ENCODE data around the gene PLEKHN1.
"Not testable (repeated sequence)": the region's sequence is repeated elsewhere in the genome, so short reads cannot be mapped to it uniquely, and the experiment has no call there.

PLEKHN1 gene

DNA sequence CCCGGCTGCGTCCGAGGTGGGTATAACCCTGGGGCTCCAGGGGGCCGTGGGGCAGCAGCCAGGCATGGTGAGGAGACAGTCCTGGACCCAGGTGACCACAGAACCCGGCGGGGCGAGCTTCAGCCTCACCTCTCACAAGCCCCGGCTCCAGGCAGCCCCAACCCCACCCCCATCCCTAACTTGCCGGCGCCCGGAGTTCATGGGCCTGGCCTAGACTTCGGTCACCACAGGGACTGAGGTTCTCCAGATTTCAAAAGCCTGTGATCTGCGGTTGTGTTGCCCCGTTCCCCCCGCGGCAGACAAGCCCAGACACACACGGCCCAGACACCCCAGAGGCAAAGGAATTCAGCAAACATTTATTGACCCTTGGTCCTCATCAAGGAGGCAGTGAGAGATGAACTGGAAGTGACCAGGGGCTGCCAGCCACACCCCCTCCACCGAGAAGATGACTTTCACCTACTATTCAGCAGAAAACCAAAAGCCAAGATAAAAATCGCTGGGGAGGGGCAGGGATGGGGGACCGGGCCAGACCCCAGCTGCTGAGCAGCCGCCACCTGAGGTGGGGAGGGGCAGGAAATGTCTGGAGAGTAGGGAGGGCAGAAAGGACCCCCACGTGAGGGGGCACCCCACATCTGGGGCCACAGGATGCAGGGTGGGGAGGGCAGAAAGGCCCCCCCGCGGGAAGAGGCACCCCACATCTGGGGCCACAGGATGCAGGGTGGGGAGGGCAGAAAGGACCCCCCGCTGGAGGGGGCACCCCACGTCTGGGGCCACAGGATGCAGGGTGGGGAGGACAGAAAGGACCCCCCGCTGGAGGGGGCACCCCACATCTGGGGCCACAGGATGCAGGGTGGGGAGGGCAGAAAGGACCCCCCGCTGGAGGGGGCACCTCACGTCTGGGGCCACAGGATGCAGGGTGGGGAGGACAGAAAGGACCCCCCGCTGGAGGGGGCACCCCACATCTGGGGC, 29.7 kb downstream of the PLEKHN1 start:
- no peak for DNase-seq

DNA sequence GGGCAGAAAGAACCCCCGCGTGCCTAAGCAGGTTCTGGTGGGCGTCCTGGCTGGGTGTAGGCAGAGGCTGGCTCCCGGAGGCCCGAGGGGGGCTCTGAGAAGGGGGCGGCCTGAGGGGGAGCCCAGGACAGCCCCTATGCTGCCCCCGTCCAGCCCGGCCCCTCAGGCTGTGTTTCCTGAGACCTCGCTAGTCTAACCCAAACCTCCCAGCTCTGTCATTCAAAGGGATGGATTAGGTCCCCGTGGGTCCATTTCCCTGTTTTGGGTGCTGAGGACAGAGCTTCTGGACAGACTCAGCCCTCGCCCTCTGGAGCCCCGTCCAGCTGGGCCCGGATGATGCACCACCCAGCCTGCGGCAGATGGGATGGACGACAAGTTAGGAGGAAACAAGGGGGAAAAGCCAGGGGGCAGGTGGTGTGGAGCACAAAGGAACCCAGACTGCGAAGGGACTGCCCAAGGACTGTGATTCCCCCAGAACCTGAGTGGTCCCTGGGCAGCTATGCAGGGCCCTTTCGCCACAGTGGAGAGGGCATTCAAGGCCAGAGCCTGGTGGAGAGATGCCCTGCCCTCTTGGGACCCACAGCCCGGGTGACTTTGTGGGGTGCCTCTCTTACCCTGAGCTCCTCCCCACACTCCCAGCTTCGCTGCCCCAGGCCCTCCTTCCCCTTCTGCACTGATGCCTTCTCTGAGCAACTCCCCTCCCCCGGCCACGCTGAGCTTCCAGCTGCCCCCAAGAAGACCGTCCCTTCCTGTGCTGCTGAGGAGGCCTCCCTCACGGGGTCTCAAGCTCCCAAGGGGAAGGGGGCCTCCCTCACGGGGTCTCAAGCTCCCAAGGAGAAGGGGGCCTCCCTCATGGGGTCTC, 30.8 kb downstream of the PLEKHN1 start:
- no peak for DNase-seq

DNA sequence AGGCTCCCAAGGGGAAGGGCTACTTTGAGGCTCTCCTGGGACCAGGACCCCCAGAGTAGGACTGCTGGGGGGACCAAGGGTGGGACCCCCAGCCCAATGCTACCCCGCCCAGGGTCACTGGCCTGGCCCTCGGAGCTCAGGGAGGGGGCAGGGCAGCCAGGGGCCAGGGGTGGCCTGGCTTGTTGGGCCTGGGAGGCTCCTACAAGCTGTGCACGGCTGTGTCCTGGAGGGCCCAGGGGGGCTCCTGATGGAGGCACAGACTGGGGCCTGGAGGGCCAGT, 31.4 kb downstream of the PLEKHN1 start:
- DNase-seq, result no peak

DNA sequence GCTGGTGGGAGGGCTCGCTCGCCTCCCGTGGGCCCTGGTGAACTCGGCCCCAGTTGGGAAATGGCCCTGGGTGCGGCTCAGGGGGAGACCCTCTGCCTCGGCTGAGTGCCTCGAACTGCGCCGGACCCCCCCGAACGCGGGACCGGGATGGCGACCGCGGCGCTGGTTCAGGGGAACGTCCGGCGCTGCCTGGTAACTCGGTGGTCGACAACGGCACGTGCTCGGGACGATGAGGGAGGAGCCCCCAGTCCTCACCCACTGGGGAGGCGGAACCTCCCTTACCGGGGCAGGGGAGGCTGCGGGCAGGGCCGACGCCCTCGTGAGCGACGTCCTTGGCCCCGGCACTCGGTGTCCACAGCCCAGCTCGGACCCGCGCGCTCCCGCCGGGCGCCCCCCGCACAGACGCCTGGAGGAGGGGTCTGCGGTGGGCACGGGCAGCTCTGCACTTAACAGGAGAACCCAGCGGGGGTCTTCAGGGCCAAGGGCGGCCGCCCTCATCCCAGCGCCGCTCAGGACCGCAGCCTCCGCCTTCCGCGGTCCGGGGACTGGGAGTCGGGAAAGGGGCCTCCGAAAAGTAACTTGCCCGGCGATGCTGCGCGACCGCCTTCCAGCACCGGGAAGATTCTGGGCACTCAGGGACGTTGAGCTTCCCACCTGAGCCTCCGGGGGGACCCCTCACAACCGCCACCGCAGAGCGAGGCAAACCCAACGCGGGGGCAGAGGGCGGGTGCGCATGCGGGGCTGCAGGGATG, 31.9 kb downstream of the PLEKHN1 start:
- DNase-seq, result no peak

DNA sequence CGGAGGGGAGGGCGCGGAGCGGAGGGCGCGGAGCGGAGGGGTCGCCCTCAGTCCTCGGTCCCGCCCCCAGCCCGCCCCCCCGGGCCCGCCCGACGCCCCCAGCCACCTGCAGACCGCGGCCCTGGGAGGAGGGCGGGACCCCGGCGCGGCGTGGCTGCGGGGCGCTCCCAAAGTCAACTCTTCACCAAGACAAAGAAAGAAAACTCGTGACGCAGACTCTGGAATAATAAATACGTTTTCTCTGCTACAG, 32.4 kb downstream of the PLEKHN1 start:
- DNase-seq, result no peak

DNA sequence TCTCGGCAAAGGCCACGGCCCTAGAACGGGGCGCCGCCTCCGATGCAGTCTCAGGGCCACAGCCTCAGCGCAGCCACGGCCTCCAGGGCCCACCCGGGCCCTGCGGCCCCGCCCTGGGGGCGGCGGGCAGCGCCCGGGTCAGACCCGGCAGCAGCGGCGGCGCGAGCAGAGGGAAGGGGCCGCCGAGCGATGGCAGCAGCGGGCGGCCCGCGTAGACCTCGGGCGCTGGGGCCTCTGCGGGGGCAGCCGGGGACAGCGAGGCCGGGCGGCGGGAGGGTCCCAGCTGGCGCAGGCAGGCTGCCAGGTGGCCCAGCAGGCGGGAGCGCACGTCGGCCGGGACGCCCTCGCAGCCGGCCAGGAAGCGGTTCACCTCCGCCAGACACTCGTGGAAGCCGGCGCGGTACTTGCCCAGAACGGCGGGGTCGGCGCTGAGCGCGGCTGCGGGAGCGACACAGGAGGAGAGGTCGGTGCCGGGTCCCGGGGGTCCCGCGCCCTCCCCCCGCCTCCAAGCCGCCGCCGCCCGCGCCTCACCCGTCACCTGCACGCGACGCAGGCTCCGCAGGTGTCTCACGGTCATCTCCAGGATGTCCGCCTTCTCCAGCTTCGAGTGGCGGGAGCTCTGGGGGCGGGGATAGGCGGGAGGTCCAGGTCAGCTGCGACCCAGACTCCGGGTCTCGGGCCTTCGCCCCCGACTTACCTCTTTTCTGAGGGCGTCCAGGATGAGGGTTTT, 32.9 kb downstream of the PLEKHN1 start:
- DNase-seq, result no peak

DNA sequence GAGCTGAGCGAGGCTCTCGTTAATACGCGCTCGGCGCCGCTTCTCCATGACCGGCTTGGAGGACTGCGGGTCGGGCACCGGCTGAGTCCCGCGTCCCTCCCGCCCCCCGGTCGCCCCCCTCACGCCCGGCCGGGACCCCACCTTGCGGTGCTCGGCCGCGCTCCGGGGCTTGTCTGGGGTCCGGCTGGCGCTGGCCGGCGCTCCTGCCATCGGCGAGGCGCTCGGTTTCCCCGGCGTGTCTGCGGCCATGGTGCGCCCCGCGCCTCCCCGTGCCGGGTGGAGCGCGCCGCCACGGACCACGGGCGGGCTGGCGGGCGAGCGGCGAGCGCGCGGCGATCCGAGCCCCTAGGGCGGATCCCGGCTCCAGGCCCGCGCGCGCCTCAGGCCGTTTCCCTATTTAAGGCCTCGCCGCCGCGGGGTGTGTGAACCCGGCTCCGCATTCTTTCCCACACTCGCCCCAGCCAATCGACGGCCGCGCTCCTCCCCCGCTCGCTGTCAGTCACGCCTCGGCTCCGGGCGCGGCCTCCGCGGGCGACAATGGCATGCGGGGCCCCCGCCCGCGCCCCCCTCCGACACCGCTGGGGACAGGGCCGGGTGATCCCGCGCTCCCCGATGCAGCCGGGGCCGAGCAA, 33.6 kb downstream of the PLEKHN1 start, which contains the start of gene HES4:
TSS of gene HES4 (minus strand) at position 373 of the 632 bp plus-strand sequence. CDS start at position 249, 124 bp downstream.
- peak; percentile 63 for DNase-seq

DNA sequence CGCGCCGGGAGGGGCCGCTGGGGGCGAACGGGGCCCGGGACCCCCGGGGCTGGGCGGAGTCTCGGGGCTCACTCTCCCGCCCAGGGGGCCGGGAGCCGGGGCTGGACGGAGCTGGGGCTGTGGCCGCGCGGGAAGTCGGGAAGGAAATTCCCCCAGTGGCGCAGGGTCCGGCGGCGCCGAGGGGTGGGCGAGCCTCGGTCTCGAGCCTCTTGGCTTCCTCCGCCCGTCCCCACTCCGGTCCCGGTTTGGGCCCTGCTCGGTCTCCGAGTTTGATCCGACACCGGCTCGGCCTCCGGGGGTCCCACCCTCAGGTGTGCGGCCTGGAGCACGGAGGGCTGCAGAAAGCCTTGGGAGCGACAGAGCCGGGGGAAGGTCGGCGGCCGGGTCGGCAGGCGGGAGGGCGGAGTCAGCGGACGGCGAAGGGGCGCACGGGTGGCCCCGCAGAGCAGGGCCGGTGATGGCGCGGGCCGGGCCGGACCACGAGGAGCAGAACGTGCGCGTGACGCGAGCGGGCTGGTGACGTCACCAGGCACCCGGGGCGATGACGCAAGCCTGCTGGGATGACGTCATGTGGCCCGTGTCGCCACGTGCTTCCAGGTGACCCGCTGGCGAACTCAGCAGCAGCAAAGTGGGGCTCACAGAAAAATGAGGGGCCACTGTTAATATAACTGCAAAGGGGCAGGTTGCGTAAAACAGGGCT, 34.2 kb downstream of the PLEKHN1 start:
- DNase-seq, result peak; percentile 56

DNA sequence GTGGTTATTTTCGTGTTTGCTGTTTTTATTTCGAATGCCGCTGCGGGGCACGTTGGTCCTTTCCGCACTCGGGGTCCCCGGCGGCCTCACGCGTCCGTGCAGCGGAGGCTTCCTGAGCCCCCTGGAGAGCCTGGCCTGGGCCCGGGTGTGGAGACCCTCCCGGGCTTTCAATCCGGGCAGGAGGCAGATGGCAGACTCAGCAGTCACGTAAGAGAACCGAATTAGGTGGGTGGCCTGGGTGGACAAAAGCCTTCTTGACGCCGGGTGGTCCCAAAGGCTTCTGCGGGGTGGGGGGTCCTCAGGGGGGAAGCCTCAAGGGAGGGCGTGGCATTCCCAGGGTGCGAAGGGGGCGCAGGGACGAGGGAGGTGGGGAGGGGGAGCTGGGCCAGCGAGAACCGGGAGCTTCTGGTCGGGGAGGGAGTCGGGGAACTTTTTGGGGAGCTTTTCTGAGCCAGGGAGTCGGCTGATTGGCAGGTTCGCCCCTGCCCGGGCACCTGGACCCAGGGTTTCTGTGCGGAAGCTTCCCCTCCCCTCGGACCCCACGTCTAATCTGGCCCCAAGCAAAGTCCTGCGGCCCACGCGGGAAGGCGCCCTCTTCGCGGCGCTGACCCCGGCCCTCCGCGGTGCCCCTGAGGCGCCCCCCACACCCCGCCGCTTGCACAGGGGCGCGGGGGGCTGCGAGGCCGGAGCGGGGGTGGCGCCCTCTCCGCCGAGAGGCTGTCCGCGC, 34.9 kb downstream of the PLEKHN1 start:
- DNase-seq, result no peak

DNA sequence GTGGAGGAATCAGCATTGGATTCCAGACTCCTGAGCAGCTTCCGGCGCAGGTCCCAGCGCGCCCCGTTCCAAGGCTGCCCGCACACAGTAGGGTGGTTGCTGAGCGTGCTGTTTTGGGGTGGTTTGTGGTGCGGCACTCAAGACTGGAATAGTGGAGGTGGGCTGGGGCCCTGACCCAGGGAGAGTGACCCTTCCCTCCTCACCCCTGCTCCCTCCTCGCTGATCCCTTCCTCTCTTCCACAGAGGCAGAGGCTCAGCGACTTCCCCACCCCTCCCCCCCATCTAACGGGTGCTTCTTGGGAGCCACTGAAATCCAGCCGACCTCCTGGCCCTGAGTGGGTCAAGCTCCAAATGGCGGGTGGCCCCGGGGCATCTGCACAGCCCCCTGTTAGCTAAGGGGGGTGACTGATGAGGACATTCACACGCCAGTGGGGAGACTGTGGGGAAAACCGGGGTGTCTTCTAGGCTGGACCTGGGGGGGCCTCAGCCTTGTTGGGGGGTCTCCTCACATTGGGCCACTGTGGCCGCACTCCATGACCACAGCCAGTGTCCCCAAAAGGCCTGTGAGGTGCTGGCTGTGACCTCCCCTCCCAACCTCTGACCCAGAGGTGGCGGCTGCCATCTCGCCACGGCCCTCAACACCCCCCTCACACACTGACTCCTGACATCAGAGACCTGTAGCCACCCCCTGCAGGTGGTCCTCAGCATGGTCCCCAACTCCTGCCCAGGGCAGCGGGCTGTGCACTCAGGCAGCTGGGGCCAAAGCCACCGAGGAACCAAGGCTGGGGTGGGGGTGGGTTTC, 37.5 kb downstream of the PLEKHN1 start:
- no peak for DNase-seq

DNA sequence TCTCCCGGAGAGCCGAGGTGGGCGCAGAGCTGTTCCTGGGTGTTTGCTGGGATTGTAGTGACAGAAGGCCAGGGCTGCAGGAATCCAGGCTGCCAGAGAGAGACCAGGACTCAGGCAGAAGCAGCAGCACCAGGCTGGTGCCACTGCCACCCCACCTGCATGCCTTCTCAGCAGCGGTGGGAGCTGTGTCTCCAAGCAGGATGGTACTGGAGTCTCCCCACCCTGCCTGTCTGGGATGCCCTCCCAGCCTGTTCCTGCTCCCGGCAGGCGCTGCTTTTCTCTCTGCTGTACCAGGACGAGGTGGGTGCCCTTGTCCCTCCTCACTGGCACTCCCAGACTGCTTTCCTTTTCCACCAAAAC, 38.1 kb downstream of the PLEKHN1 start:
- no peak for DNase-seq

DNA sequence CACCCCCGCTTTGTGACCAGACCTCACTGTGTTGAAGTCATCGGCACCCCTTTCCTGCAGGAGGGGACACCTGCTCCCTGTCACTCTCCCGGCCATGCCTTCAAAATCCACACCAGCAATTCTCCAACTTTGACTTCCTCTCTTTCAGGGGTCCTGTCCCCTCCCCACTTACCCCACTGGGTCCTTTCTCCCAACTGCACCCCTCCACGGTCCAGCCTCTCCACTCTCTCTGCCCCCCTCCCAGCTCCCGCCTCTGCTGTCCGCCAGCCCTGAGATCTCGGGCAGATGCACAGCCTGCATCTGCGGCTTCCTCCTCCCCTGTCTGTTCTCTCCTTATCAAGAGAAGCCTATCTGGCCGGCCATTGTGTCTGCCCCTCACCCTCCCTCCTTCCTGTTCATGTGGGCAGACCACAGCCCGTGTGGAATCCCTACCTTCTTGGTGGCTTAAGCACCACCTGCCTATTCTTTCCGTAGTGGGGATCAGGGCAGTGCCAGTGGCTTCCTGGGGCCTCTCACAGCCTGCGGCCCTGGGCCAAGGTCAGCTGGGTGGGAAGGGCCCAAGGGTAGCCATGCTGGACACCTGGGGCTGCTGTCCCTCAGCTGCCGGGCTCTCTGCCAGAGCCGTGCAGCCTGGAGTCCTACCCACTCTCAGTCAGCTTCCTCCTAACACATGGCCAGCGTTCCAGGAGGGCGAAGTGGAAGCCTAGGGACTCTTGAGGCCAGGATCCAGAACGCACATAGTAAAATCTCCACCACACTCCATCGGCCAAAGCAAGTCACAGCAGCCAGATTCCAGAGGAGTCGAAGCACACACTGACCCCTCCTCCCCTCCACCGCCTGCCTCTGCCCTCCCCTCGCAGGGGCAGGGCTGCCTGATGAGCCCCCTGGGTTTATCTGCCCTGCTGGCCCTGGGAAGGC, 38.8 kb downstream of the PLEKHN1 start:
- DNase-seq, result peak; percentile 16

DNA sequence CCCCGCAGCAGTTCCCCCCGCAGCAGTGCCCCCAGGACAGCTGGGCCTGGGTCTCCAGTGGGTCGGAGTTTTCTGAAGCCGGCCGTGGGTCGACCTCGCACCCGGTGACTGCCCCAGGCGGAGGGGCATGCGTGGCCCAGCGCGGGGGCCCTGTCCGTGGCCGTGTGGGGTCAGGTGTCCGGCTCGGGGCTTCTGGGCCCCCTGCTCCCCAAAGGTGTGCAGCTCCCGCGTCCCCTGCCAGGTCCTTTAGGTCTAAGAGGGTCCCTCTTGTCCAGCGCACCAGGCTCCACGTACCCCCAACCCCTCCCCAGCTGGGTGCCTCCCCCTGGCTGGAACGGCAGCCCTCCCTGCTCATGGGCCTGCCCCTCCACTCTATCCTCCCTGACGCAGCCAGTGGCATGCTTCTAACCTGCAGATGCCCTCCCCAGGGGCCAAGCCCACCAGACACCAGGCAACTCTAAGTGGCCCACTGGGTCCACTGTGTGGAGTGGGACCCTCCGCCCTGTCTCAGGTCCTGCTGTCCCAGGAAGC, 39.6 kb downstream of the PLEKHN1 start:
- DNase-seq, result no peak

DNA sequence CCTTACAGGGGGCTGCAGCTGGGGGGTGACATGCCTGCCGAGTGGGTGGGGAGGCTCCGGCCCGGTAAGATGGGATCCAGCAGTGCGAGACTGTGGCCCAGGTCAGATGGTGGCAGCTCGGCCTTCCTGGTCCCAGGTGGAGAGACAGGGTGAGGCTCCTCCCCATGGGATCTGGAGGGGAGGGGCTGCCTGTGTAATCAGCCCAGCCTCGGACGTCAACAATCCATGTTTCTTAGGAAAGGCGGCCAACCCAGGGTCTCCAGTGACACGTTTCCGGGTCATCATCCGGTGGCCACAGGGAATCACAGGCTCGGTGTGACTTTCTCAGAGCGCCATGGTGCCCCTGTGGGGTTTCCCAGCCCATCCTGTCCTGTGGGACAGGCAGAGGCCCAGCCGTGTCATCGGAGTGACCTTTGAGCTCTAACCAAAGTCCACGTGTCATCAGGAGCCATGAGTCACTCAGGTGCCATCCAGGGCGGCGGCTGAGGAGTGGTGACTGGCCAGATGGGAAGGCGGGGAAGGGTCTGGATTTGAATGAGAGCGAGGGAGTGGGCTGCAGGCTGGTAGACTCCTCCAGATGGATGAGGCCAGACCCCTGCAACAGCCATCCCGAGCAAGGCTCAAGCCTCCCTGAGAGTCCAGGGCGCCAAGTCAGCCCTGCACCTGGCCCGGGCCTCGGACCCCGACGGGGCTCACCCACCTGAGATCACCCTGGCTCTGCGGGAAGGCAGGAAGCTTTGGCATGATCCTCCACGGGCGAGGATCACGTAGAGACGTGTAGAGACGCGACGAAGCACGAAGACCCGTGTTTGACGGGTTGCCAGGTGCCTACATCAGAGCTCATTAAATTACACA, 40.2 kb downstream of the PLEKHN1 start:
- DNase-seq, result no peak

DNA sequence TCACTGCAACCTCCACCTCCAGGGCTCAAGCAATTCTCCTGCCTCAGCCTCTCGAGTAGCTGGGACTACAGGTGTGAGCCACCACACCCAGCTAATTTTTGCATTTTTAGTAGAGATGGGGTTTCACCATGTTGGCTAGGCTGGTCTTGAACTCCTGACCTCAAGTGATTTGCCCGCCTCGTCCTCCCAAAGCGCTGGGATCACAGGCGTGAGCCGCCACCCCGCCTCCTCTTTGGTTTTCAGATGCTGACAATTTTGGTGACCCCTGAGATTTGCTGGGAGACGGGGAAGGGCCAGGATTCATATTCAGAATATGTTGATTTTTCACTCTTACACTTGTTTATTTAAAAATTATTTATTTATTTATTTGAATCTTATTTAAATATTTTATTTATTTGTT, 43.8 kb downstream of the PLEKHN1 start:
- DNase-seq, result not testable (repeated sequence)

DNA sequence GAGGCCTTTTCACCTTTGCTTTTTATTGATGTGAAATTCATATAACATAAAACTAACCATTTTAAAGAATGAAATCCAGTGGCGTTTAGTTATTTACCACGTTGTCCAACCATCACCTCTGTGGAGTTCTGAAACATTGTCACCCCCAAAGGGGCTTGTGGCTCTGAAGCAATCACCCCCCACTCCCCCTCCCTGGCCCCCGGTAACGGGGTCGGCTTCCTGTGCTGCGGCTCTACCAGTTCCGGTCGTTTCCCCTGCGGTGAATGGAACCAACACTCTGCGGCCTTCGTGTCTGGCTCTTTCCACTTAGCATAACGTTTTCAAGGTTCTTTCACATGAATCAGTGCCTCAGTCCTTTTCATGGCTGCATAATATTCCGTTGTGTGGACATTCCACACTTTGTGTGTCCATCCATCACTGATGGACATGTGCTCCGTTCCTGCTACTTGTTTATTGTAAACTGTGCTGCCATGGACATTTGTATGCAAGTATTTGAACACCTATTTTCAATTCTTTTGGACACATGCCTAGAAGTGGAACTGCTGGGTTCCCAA, 45.2 kb downstream of the PLEKHN1 start:
- no peak for DNase-seq

DNA sequence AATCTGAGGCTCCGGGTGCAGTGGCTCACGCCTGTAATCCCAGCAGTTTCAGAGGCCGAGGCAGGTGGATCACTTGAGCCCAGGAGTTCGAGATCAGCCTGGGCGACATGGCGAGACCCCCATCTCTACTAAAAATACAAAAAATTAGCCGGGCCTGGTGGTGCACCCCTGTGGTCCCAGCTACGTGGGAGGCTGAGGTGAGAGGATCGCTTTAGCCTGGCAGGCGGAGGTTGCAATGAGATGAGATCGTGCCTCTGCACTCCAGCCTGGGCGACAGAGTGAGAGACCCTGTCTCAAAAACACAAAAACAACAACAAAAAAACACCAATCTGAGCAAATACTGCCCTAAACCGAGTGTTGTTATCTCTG, 46.4 kb downstream of the PLEKHN1 start:
- not testable (repeated sequence) for DNase-seq
